IMR-90 (cell line): ENCODE results near the gene IFNL1. TPM values are rescaled to one million over a fixed set of nuclear protein-coding genes. Genes with fewer than 3 reads are reported as not detected.

Experiments used
- ATAC-seq: fragments of 200-7000 bp; cut with Tn5 transposase; 2 replicates; pipeline ENCODE4 v1.9.1; 2020; ENCODE audit warnings: low read depth, mild to moderate bottlenecking, moderate library complexity
- BruUV-seq: library from RNA; stranded (reverse); fragments of 400-500 nt; replicated peaks from 2 replicates; lab custom pipeline; 2021; lab: Mats Ljungman, UMichigan
- CTCF ChIA-PET: fragments of 300-600 bp; formaldehyde crosslinking; extraction: SDS; loops from one replicate; lab custom pipeline; 2021; ENCODE audit warnings: antibody characterized with exemption; lab: Yijun Ruan, JAX
- POLR2A ChIA-PET: fragments of 300-600 bp; sonication (Branson Sonifier 250); formaldehyde crosslinking; loops from one replicate; lab custom pipeline; 2022; ENCODE audit warnings: antibody characterized with exemption; ENCODE audit not compliant: unreplicated experiment; lab: Charles Lee
- DNase-seq: peaks from one replicate; pipeline ENCODE4 v3.0.0; 2013
- H2AFZ ChIP-seq: replicated peaks from 2 replicates; pipeline ENCODE3; 2013; ENCODE audit warnings: low read length, mild to moderate bottlenecking; ENCODE audit not compliant: poor library complexity
- H2AK5ac ChIP-seq: 2 replicates; pipeline ENCODE4 v1.6.1; 2013; ENCODE audit warnings: low read depth, low read length, inconsistent platforms
- H2AK9ac ChIP-seq: replicated peaks from 2 replicates; pipeline ENCODE3; 2013; ENCODE audit warnings: mild to moderate bottlenecking, low read depth, low read length, moderate library complexity; ENCODE audit not compliant: poor library complexity
- H2BK120ac ChIP-seq: 2 replicates; pipeline ENCODE4 v1.6.1; 2013; ENCODE audit warnings: low read depth, low read length, inconsistent platforms
- H2BK15ac ChIP-seq: 3 replicates; pipeline ENCODE4 v1.6.1; 2013; ENCODE audit warnings: low read depth, low read length, inconsistent platforms
- H2BK20ac ChIP-seq: 2 replicates; pipeline ENCODE4 v1.6.1; 2013; ENCODE audit warnings: low read depth, mild to moderate bottlenecking, inconsistent platforms, low read length, moderate library complexity
- H2BK5ac ChIP-seq: 2 replicates; pipeline ENCODE4 v1.6.1; 2013; ENCODE audit warnings: mild to moderate bottlenecking, low read depth, low read length, inconsistent platforms; ENCODE audit not compliant: poor library complexity, severe bottlenecking
- H3K14ac ChIP-seq: replicated peaks from 2 replicates; pipeline ENCODE4 v1.6.1; 2013; ENCODE audit warnings: low read depth, low read length, inconsistent platforms
- H3K18ac ChIP-seq: 2 replicates; pipeline ENCODE4 v1.6.1; 2013; ENCODE audit warnings: low read depth, low read length, control low read depth
- H3K23ac ChIP-seq: 2 replicates; pipeline ENCODE4 v1.6.1; 2013; ENCODE audit warnings: low read depth, low read length, inconsistent platforms
- H3K27ac ChIP-seq: 2 replicates; pipeline ENCODE4 v1.5.1; 2013; ENCODE audit warnings: mild to moderate bottlenecking, control low read depth, low read length; ENCODE audit not compliant: insufficient read depth
- H3K27me3 ChIP-seq: 2 replicates; pipeline ENCODE4 v1.6.1; 2013; ENCODE audit warnings: low read length; ENCODE audit not compliant: control insufficient read depth, insufficient read depth
- H3K36me3 ChIP-seq: 2 replicates; pipeline ENCODE4 v1.6.1; 2013; ENCODE audit warnings: low read length, mixed read lengths; ENCODE audit not compliant: control insufficient read depth, insufficient read depth
- H3K4ac ChIP-seq: 2 replicates; pipeline ENCODE4 v1.6.1; 2013; ENCODE audit warnings: low read depth, low read length, inconsistent platforms
- H3K4me1 ChIP-seq: 2 replicates; pipeline ENCODE4 v1.6.1; 2013; ENCODE audit warnings: low read length, mixed read lengths; ENCODE audit not compliant: control insufficient read depth, insufficient read depth
- H3K4me2 ChIP-seq: 2 replicates; pipeline ENCODE4 v1.6.1; 2013; ENCODE audit warnings: low read depth, mild to moderate bottlenecking, control low read depth, low read length, moderate library complexity
- H3K4me3 ChIP-seq: 2 replicates; pipeline ENCODE4 v1.5.1; 2013; ENCODE audit warnings: low read depth, mild to moderate bottlenecking, control low read depth, low read length, moderate library complexity; ENCODE audit not compliant: insufficient read depth
- H3K56ac ChIP-seq: 2 replicates; pipeline ENCODE4 v1.6.1; 2013; ENCODE audit warnings: low read length, inconsistent platforms; ENCODE audit not compliant: insufficient read depth; ENCODE audit errors: extremely low read depth
- H3K79me1 ChIP-seq, 2 experiments: 2 replicates each; pipeline ENCODE4 v1.6.1; 2013; ENCODE audit warnings: low read length in 2 of 2, inconsistent platforms in 1 of 2, low read depth in 1 of 2
- H3K9ac ChIP-seq: 2 replicates; pipeline ENCODE4 v1.6.1; 2013; ENCODE audit warnings: low read depth, low read length, control low read depth
- H3K9me1 ChIP-seq: 2 replicates; pipeline ENCODE4 v1.6.1; 2013; ENCODE audit warnings: low read length, inconsistent platforms; ENCODE audit not compliant: insufficient read depth
- H3K9me3 ChIP-seq: 2 replicates; pipeline ENCODE4 v1.6.1; 2013; ENCODE audit warnings: low read length; ENCODE audit not compliant: control insufficient read depth, insufficient read depth
- H4K20me1 ChIP-seq: 2 replicates; pipeline ENCODE4 v1.6.1; 2013; ENCODE audit warnings: low read length, inconsistent platforms; ENCODE audit not compliant: insufficient read depth
- H4K5ac ChIP-seq: 2 replicates; pipeline ENCODE4 v1.6.1; 2013; ENCODE audit warnings: mild to moderate bottlenecking, low read depth, low read length, control low read depth
- H4K8ac ChIP-seq, 2 experiments: 2 replicates each; pipeline ENCODE4 v1.6.1; 2013; ENCODE audit warnings: low read depth in 2 of 2, low read length in 2 of 2, control low read depth in 1 of 2, inconsistent platforms in 1 of 2
- H4K91ac ChIP-seq: 2 replicates; pipeline ENCODE4 v1.6.1; 2013; ENCODE audit warnings: low read depth, low read length, inconsistent platforms; ENCODE audit not compliant: insufficient read depth
- CEBPB ChIP-seq: IDR thresholded peaks from 2 replicates; pipeline ENCODE4 v1.6.1; 2012; ENCODE audit warnings: low read depth, low read length, improper control_type of control experiment
- NFE2L2 ChIP-seq: fragments of 150-350 bp; IDR thresholded peaks from 2 replicates; pipeline ENCODE4 v1.6.1; 2016; ENCODE audit warnings: low read depth, mild to moderate bottlenecking, low read length
- RCOR1 ChIP-seq: IDR thresholded peaks from 2 replicates; pipeline ENCODE4 v1.6.1; 2012; ENCODE audit warnings: mild to moderate bottlenecking, low read length, improper control_type of control experiment; ENCODE audit not compliant: insufficient replicate concordance
- dilution Hi-C: fragments of 300-500 bp; cut with HindIII; formaldehyde crosslinking; loops from one replicate; pipeline ENCODE4 v1.14.3; 2018; ENCODE audit warnings: low sequenced_read_pairs; ENCODE audit not compliant: unreplicated experiment
- in situ Hi-C: fragments of 300-500 bp; cut with MboI; formaldehyde crosslinking; loops from 3 replicates; pipeline ENCODE4 v1.14.3; 2019; ENCODE audit warnings: low sequenced_read_pairs, inconsistent platforms, mixed read lengths
- intact Hi-C: fragments of 100-400 bp; cut with micrococcal nuclease; formaldehyde crosslinking; loops from 2 replicates; pipeline ENCODE4 v1.10.0; 2022
- polyA plus RNA-seq, 3 experiments: library from polyadenylated mRNA; depleted of rRNA; stranded (reverse); fragments of >200 nt; gene quantifications; 2 replicates each; pipeline ENCODE4 v1.2.3, GENCODE V29; 2012; ENCODE audit warnings: low replicate concordance in 1 of 3
- total RNA-seq: library from RNA; depleted of rRNA; stranded (reverse); fragments of >200 nt; gene quantifications from 2 replicates; pipeline ENCODE4 v1.2.3, GENCODE V29; 2012

Gene IFNL1
- total and polyA plus RNA-seq, 2 of the 4 experiments (the other 2 are of a cell fraction), result not detected

DNA sequence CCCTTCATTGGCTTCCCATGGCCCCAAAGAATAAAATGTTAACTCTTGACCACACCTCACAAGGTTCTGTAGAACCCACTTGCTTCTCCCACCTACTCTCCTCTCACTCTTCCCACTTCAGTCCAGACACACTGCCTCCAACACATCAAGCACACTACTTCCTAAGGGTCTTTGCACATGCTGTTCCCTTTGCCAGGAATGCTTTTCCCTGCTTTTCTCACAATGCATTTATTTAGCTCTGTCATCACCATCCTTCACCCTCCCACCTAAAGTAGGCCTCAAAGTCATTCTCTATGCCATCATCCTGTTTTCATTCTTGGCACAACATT is 7.9 kb downstream of the IFNL1 start:
- H3K4ac ChIP-seq, result no peak overlapping the region
- in situ Hi-C loops, result no loop called here
- H4K91ac ChIP-seq, result no peak overlapping the region
- DNase-seq (no peak), ATAC-seq (no peak)
- H2BK20ac ChIP-seq, result no peak overlapping the region
- intact Hi-C loops, result no loop called here
- no peaks in the 10 kb centered on the region; the same call in 1 of the 2 replicates for H4K20me1 ChIP-seq
- no peaks in the 10 kb centered on the region for H3K79me1 ChIP-seq
- no peak overlapping the region for H3K18ac ChIP-seq
- no peak overlapping the region for H2AK5ac ChIP-seq
- no peak overlapping the region for H3K56ac ChIP-seq
- H3K9ac ChIP-seq, result no peak overlapping the region
- H2BK5ac ChIP-seq, result no peak overlapping the region
- no peaks in the 10 kb centered on the region; the same call in 1 of the 2 replicates for H3K9me1 ChIP-seq
- peaks cover 76% of the 10 kb centered on the region for H3K27me3 ChIP-seq
- no peak overlapping the region for H3K23ac ChIP-seq
- no peak overlapping the region for H3K14ac ChIP-seq
- H4K5ac ChIP-seq, result no peak overlapping the region
- no peak overlapping the region for H3K27ac ChIP-seq
- no peaks in the 10 kb centered on the region for H3K36me3 ChIP-seq
- no peak overlapping the region for H2BK15ac ChIP-seq
- no peak overlapping the region for H2AFZ ChIP-seq
- H3K9me3 ChIP-seq, result peaks cover 8% of the 10 kb centered on the region
- no TSS peak for BruUV-seq
- H3K4me3 ChIP-seq, result no peak overlapping the region
- H3K4me2 ChIP-seq, result no peak overlapping the region
- ChIA-PET POLR2A (no interaction called here), CTCF (interaction anchor here (0.6 kb wide), 1 partner anchor 370 kb away, joined by 5 read pairs; no protein-coding TSS in a partner anchor)
- no peak for TF ChIP-seq RCOR1
- TF ChIP-seq CEBPB, result no peak
- TF ChIP-seq NFE2L2, result no peak
- H3K4me1 ChIP-seq, result no peaks in the 10 kb centered on the region; the same call in 1 of the 2 replicates
- H2BK120ac ChIP-seq, result no peak overlapping the region
- no peak overlapping the region for H4K8ac ChIP-seq
- H2AK9ac ChIP-seq, result no peak overlapping the region
- dilution Hi-C loops, result no loop called here
